Measurements from ENCODE around the gene NDRG4. TPM values are rescaled to one million over a fixed set of nuclear protein-coding genes. Genes with fewer than 3 reads are reported as not detected.

NDRG4 gene
- total RNA-seq, 1 donor from 2014 or later, result 58.9 TPM

GRCh38 chr16:58466396-58466795, 33.5 kb upstream of the NDRG4 start:
- H3K4me1 Mint-ChIP-seq, result peaks cover 8% of the 10 kb centered on the region
- peaks cover 77% of the 10 kb centered on the region for H3K27me3 Mint-ChIP-seq (ENCODE audit: low read depth)
- no peak overlapping the region for H3K4me3 Mint-ChIP-seq
- no peak for DNase-seq (ENCODE audit: low read depth, low spot score)
- no peak overlapping the region for H3K27ac Mint-ChIP-seq (ENCODE audit: unreplicated experiment)
- H3K36me3 Mint-ChIP-seq (ENCODE audit: low read depth), result no peaks in the 10 kb centered on the region
- TF ChIP-seq CTCF (conservative IDR thresholded peaks at IDR 0.05), result no peak
- H3K9me3 Mint-ChIP-seq, result no peaks in the 10 kb centered on the region

DNA sequence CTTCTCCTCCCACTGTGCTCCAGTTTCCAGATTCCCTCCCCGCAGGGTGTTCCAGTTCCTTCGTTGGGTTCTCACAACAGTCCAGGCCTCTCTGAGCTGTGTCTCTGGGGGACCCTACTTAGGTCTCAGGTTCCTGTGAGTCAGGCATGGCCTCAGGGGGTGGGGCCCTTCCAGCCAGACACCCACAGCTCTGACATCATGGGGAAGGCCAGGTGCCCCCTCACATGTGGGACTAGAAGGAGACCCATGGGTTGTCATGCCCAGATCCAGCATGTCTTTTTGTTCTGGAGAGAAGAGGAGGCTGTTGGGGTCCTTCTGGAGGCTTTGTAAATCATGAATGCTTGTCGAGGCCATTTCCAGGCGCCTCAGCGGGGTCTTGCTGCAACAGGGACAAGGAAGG, 32.0 kb upstream of the NDRG4 start:
- Mint-ChIP-seq H3K27ac (ENCODE audit: unreplicated experiment) (no peak overlapping the region), H3K36me3 (ENCODE audit: low read depth) (no peaks in the 10 kb centered on the region), H3K4me3 (no peak overlapping the region), H3K27me3 (ENCODE audit: low read depth) (peaks cover 65% of the 10 kb centered on the region), H3K9me3 (no peaks in the 10 kb centered on the region), H3K4me1 (peaks cover 8% of the 10 kb centered on the region)
- DNase-seq (ENCODE audit: low read depth, low spot score), result no peak
- TF ChIP-seq CTCF (conservative IDR thresholded peaks at IDR 0.05), result no peak

- Mint-ChIP-seq H3K9me3 (no peaks in the 10 kb centered on the region), H3K27me3 (ENCODE audit: low read depth) (peaks cover 54% of the 10 kb centered on the region), H3K4me3 (no peak overlapping the region), H3K27ac (ENCODE audit: unreplicated experiment) (peak overlapping the region; percentile 43), H3K36me3 (ENCODE audit: low read depth) (no peaks in the 10 kb centered on the region), H3K4me1 (no peaks in the 10 kb centered on the region)
- no peak for DNase-seq (ENCODE audit: low read depth, low spot score)
- TF ChIP-seq CTCF (conservative IDR thresholded peaks at IDR 0.05), result no peak
These were observed 28.6 kb upstream of the NDRG4 start for GRCh38 chr16:58471209-58471975.

GRCh38 chr16:58472266-58472665, 27.7 kb upstream of the NDRG4 start:
- Mint-ChIP-seq H3K36me3 (ENCODE audit: low read depth) (no peaks in the 10 kb centered on the region), H3K4me1 (no peaks in the 10 kb centered on the region), H3K27me3 (ENCODE audit: low read depth) (peaks cover 45% of the 10 kb centered on the region), H3K9me3 (no peaks in the 10 kb centered on the region), H3K4me3 (no peak overlapping the region), H3K27ac (ENCODE audit: unreplicated experiment) (no peak overlapping the region)
- no peak for TF ChIP-seq CTCF (conservative IDR thresholded peaks at IDR 0.05)
- no peak for DNase-seq (ENCODE audit: low read depth, low spot score)

DNA sequence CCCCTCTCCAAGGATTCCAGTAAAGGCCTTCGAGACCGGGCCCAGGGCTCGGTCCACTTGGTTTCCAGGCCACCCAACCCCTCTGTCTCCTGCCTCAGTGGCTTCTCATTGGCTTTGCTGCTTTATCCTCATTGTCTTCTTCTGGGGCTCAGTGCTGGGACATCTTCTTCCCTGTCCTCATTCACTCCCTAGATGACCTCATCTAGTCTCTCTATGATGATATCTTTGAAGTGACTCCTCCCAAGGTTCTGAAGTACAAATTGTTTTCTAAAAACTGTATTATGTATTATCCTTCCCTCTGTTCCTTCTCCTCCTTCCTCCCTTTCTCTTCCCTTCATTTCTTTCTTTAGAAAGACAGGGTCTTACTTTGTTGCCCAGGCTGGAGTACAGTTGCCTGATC, 27.1 kb upstream of the NDRG4 start:
- no peak for TF ChIP-seq CTCF (conservative IDR thresholded peaks at IDR 0.05)
- Mint-ChIP-seq H3K27ac (ENCODE audit: unreplicated experiment) (no peak overlapping the region), H3K36me3 (ENCODE audit: low read depth) (no peaks in the 10 kb centered on the region), H3K4me1 (no peaks in the 10 kb centered on the region), H3K9me3 (no peaks in the 10 kb centered on the region), H3K4me3 (no peak overlapping the region), H3K27me3 (ENCODE audit: low read depth) (peaks cover 39% of the 10 kb centered on the region)
- no peak for DNase-seq (ENCODE audit: low read depth, low spot score)
